SU-DHL-6 (cell line): Measurements from ENCODE around the gene APBB2.

Experiments
- H2AFZ ChIP-seq: fragments of 200-600 bp; sonication (generic); 2 replicates; pipeline ENCODE4 v1.6.1; 2014; ENCODE audit warnings: low read depth, mild to moderate bottlenecking, moderate library complexity, mixed read lengths, antibody characterized with exemption, low read length; ENCODE audit not compliant: severe bottlenecking
- H3F3A ChIP-seq: fragments of 200-600 bp; shearing (Covaris generic); 2 replicates; pipeline ENCODE4 v1.6.0; 2016; ENCODE audit warnings: antibody characterized with exemption, mild to moderate bottlenecking; ENCODE audit not compliant: insufficient read depth
- H3K27ac ChIP-seq: fragments of 200-600 bp; sonication (generic); 2 replicates; pipeline ENCODE4 v1.5.1; 2016; ENCODE audit warnings: low read depth, mild to moderate bottlenecking, low read length, moderate library complexity, mixed read lengths
- H3K27me3 ChIP-seq: fragments of 200-600 bp; sonication (generic), shearing (Covaris generic); 2 replicates; pipeline ENCODE4 v1.6.0; 2014; ENCODE audit warnings: mild to moderate bottlenecking, low read length
- H3K36me3 ChIP-seq: fragments of 200-600 bp; sonication (generic); 2 replicates; pipeline ENCODE4 v1.6.1; 2014; ENCODE audit warnings: mild to moderate bottlenecking, low read length, mixed read lengths
- H3K4me2 ChIP-seq: fragments of 300-600, 200-600 bp; shearing (Covaris generic), sonication (generic); 2 replicates; pipeline ENCODE4 v1.6.0; 2014; ENCODE audit warnings: low read length, low read depth, mild to moderate bottlenecking; ENCODE audit not compliant: poor library complexity, severe bottlenecking
- H3K4me3 ChIP-seq: fragments of 200-600 bp; sonication (generic); 2 replicates; pipeline ENCODE4 v1.5.1; 2014; ENCODE audit warnings: antibody characterized with exemption, low read length, mild to moderate bottlenecking, mixed read lengths; ENCODE audit not compliant: insufficient read depth, poor library complexity, severe bottlenecking
- H3K79me2 ChIP-seq: fragments of 200-600 bp; sonication (generic); 2 replicates; pipeline ENCODE4 v1.6.1; 2014; ENCODE audit warnings: mild to moderate bottlenecking, low read length, moderate library complexity; ENCODE audit not compliant: insufficient read depth
- H3K9ac ChIP-seq: fragments of 200-600 bp; sonication (generic); 2 replicates; pipeline ENCODE4 v1.7.0; 2014; ENCODE audit warnings: mild to moderate bottlenecking, low read length
- H3K9me2 ChIP-seq: fragments of 200-600 bp; sonication (generic); replicated peaks from 2 replicates; pipeline ENCODE4 v1.6.1; 2014; ENCODE audit warnings: low read length; ENCODE audit not compliant: insufficient read depth
- H3K9me3 ChIP-seq: fragments of 200-600 bp; sonication (generic); 2 replicates; pipeline ENCODE4 v1.6.1; 2014; ENCODE audit warnings: low read length, mixed read lengths; ENCODE audit not compliant: insufficient read depth
- H4K20me1 ChIP-seq: fragments of 200-600 bp; sonication (generic); 2 replicates; pipeline ENCODE4 v1.6.1; 2014; ENCODE audit warnings: low read depth, mild to moderate bottlenecking, antibody characterized with exemption, low read length, moderate library complexity, mixed read lengths
- CTCF ChIP-seq: fragments of 200-600 bp; sonication (generic); IDR thresholded peaks from one replicate; pipeline ENCODE4 v1.5.1; 2017; ENCODE audit warnings: antibody characterized with exemption, mild to moderate bottlenecking, low read length, moderate library complexity; ENCODE audit not compliant: insufficient read depth, poor library complexity, severe bottlenecking
- EZH2phosphoT487 ChIP-seq: fragments of 200-600 bp; sonication (generic), shearing (Covaris generic); conservative IDR thresholded peaks from 2 replicates; pipeline ENCODE4 v1.6.1; 2018; ENCODE audit warnings: mild to moderate bottlenecking, antibody characterized with exemption, low read length, moderate library complexity, mixed read lengths

Gene APBB2

GRCh38 chr4:40856840-40857362, 357.4 kb downstream of the APBB2 start:
- H3F3A ChIP-seq = peaks cover 6% of the 10 kb centered on the region; the same call in 1 of the 2 replicates
- no peaks in the 10 kb centered on the region for H3K9me2 ChIP-seq
- H3K9ac ChIP-seq = peak overlapping the region; percentile 34; the same call in 1 of the 2 replicates
- peak overlapping the region; percentile 23 for H2AFZ ChIP-seq
- no peaks in the 10 kb centered on the region for H3K27me3 ChIP-seq
- no peaks in the 10 kb centered on the region for H3K36me3 ChIP-seq
- H3K27ac ChIP-seq = no peak overlapping the region
- peak overlapping the region; percentile 53 for H3K4me2 ChIP-seq
- H3K79me2 ChIP-seq = no peaks in the 10 kb centered on the region
- H3K4me3 ChIP-seq = peak overlapping the region; percentile 40
- no peaks in the 10 kb centered on the region for H4K20me1 ChIP-seq
- TF ChIP-seq EZH2phosphoT487 = no peak
- TF ChIP-seq CTCF = no peak
- no peaks in the 10 kb centered on the region for H3K9me3 ChIP-seq

GRCh38 chr4:40856277-40856839, 358.0 kb downstream of the APBB2 start:
- H3K9me2 ChIP-seq = no peaks in the 10 kb centered on the region
- peak overlapping the region; percentile 34; the same call in 1 of the 2 replicates for H3K9ac ChIP-seq
- no peaks in the 10 kb centered on the region for H3K79me2 ChIP-seq
- peak overlapping the region; percentile 23 for H2AFZ ChIP-seq
- H3K36me3 ChIP-seq = no peaks in the 10 kb centered on the region
- H3K9me3 ChIP-seq = no peaks in the 10 kb centered on the region
- H3K27me3 ChIP-seq = no peaks in the 10 kb centered on the region
- H3F3A ChIP-seq = peaks cover 6% of the 10 kb centered on the region; the same call in 1 of the 2 replicates
- no peaks in the 10 kb centered on the region for H4K20me1 ChIP-seq
- H3K27ac ChIP-seq = no peak overlapping the region
- H3K4me3 ChIP-seq = peak overlapping the region; percentile 40
- H3K4me2 ChIP-seq = peak overlapping the region; percentile 53
- TF ChIP-seq CTCF (no peak), EZH2phosphoT487 (no peak)

GRCh38 chr4:40850496-40850895, 363.8 kb downstream of the APBB2 start:
- TF ChIP-seq CTCF (no peak), EZH2phosphoT487 (no peak)
- Histone ChIP-seq H3K79me2 (no peaks in the 10 kb centered on the region), H3F3A (no peaks in the 10 kb centered on the region), H4K20me1 (no peaks in the 10 kb centered on the region), H3K36me3 (no peaks in the 10 kb centered on the region), H3K9ac (no peak overlapping the region), H3K27ac (no peak overlapping the region), H3K4me2 (no peak overlapping the region), H3K9me2 (no peaks in the 10 kb centered on the region), H2AFZ (no peak overlapping the region), H3K4me3 (no peak overlapping the region), H3K9me3 (no peaks in the 10 kb centered on the region), H3K27me3 (no peaks in the 10 kb centered on the region)
